NCI-H2196 (cell line): ENCODE measurements around the gene HES1.

Experiments
- DNase-seq: peaks from one replicate; lab custom pipeline; 2025; ENCODE audit not compliant: unreplicated experiment; lab: John Stamatoyannopoulos, UW

Gene HES1

DNA sequence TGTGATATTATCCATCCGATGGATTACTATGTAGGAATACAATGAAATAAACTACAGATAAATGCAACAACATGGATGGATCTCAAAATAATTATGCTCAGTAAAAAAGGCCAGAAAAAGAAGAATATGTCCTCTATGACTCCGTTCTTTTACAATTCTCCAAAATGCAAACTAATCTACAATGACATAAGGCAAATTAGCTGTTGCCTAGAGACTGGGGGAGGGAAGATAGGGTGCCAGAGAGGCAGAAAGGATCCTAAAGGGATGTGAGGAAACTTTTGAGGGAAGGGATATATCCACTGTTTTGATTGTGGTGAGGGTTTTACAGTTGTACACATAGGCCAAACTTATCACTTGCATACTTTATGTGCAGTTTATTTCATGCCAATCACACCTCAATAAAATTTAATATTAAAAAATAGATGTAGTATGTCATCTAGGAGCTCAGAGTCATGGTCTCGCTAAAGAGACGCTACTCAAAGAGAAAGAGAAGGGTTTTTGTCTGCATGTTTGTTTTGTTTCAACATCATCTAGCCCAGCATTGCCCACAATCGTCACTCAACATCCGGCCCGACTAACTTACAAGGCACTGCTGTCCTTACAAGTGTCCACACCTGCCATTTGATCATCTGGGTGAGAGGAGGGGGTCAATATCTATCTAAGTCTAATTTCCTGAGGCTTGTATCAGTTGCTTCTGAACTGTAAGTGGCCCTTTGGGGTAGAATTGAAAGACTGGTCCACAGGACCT lies 29.5 kb downstream of the HES1 start:
- no peak for DNase-seq

DNA sequence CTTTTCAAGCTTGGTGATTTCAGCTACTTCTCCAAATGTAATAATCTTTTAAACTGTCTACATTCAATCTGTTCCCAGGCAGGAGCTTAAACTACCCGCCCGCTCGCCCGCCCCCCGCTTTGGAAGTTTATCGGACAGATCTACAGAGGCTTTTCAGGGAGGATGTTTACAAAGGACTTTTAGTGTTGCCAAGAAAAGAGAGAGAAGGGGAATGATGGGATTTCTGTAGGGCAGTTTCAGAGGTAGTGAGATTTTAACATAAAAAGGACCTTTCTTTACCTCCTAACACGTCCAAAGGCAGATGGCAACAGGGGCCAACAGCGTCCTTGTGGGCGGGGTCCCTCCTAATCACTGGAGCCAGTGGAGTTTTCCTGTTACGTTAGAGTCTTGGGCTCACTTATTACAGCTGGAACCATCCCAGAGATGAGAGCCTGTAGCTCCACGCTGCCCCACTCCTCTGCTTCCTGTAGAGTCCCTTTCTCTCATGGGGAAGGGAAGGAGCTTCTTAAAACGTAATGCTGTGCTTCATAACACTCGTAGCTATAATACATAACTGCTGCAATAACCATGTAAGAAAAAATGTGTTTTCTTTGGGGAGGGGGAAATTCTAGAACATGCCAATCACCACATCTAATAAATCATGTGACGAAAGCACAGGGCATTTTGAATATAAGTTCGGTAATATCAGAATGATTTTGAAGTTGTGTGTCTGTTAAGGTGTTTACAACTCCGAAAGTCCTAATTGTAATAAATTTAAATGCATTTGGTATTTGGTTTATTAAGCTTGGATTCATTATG lies 30.9 kb downstream of the HES1 start:
- no peak for DNase-seq

DNA sequence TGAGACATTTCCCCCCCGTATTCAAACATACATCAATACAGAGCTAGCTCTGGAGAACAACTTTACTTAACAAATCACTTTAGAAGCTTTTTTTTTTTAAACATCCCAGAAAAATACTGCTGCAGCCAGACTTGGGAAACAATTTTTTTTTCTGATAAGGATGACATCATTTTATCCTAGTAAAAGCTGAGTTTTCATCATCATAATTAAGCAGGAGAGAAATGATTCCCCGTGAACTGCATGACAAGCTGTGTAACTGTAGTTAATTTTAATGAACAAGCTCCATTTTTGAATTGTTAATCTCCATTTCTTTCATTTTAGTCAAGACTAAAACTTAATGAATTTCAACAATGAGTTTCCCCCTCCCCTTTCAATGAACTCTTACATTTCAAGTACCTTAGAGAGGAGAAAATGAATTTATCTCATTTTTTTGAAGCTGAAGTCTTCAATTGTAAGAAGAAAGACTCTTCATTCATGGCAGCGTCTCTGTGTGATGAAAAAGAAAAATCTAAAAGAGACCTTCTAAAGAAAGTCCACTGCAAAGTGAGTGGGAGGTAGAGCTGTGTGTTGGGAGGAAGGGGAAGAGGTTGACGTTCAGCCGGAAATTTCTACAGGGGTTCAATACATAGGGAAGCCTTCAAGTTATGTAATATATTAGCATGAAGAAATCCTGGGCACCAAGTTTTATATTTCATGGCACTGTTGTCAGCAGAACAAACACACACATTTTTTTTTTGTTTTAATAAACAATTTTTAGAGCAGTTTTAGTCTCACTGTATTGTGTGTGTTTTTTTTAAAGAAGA lies 31.7 kb downstream of the HES1 start:
- no peak for DNase-seq

DNA sequence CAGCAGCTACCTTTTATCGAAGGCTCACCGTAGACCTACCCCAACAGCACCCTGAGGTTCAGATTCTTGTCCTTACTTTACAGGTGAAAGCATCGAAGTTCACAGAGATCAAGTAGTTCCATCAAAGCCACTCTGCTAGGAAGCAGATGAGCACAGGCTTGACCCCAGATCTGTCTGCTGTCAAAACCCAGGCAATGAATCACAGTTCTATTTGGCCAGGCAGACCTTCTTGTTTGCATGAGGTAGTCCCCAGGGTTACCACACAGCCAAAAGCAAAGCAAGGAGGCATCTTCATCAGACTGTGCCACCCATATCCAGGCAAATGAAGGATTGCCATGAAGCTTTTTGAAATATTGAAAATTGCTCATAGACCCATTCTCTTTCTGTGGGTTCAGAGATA lies 33.0 kb downstream of the HES1 start:
- no peak for DNase-seq

DNA sequence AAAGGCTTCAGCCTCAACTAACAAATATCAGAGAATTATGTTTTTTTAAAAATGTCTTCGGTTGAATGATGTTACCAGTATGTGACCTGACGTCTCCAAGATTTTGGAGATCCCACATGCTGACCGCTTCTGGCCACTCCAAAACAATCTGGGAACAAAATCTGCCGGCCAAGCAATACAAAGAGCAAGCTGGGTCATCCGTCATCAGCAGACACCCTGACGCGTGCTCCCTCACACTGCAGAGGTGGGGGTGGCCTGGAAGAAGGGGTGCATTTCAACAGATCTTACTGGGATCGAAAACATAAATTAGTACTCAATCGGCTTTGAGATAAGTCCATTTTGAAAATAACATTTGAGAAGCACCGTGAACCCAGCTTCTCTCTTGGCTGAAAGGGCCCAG lies 33.6 kb downstream of the HES1 start:
- no peak for DNase-seq

DNA sequence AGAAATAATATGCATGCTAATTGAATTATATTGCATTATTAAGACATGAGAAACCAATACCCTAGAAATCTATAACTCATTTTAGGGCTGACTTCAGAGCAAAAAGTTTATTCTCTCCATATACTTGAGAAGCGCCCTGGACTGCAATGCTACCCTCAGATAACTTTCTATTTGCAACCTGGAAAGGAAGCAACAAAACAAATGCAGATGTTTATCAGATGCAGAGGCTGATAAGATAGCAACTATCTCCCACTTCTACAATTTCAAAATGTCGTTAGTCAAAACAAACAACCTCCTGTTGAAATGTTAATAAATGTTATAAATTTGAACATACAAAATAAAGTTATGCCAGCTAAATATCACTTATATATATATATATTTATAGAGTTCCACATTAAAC lies 34.8 kb downstream of the HES1 start:
- DNase-seq = no peak

DNA sequence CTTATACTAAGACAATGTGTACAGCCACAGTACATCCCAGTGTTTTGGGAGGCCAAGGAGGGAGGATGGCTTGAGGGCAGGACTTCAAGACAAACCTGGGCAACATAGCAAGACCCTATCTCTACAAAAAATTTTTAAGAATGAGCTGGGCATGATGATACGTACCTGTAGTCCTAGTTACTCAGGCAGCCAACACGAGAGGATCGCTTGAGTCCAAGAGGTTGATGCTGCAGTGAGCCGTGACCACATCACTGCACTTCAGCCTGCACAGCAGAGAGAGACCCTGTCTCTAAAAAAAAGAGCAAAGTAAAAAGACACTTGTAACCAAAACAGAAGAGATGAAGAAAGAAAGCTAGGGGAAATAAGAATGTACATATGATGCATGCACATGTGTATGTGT lies 38.5 kb downstream of the HES1 start:
- no peak for DNase-seq

DNA sequence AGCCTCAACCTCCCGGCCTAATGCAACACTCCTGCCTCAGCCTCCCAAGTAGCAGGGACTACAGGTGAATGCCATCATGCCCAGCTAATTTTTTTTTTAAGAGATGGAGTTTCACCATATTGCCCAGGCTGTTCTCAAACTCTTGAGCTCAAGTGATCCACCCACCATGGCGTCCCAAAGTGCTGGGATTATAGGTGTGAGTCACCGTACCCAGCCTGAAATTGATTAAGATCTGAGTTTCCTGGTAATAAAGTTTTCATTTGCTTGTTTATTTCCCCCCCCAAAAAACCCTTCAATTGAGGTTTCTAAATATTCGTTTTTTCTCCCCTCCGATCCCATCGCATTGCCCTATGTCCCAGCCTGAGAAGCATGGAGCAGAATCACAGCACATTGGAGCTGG lies 39.0 kb downstream of the HES1 start:
- DNase-seq = no peak

DNA sequence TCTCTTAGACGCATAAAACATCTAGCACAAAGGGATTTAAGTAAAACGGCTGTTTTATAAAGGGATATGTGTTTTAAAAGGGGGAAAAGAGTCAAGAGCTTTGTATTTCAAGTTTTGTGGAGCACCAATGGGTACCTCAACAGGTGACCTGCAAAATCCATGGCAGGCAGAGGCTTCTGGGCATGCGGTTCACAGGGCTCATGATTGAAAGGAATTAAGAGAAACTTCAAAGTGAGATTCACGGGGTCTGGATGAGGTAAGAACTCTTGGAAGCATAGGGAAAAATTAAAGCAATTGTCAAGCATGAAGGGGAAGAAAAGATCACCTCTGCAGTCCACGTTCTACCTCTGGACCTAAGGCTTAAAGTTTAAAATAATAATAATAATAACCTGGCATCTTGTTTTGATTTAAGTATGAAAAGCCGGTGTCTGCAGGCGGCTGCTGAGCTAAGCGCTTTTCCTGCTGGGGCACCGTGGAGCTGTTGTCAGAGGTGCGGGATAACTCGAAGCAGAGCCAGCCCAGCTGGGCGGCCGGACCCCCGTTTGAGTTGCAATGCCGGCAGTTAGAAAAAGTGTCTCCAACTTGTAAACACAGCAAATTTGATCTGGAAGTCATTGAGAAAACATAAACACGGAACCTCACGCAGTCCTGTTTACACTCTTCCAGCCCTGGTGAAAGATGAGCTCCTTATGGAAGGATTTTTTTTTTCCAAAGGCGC lies 40.5 kb downstream of the HES1 start:
- no peak for DNase-seq

DNA sequence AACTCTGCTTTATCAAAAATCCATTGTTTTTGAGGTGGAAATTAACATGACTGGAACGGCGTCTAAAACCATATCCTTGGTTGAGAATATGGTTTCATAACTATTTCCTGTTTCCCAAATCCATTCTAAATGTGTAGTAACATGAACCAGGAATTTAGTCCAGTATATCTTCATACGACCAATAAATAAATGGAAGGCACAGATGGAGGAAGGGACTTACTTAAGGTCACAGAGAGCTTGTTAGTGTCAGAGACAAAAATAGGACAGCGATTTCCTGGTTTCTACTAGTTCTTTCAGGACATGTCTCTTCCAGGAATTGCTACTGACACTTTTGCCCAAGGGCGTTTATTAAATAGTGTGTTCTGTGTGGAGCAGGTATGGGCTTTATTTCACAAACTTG lies 41.2 kb downstream of the HES1 start:
- no peak for DNase-seq

DNA sequence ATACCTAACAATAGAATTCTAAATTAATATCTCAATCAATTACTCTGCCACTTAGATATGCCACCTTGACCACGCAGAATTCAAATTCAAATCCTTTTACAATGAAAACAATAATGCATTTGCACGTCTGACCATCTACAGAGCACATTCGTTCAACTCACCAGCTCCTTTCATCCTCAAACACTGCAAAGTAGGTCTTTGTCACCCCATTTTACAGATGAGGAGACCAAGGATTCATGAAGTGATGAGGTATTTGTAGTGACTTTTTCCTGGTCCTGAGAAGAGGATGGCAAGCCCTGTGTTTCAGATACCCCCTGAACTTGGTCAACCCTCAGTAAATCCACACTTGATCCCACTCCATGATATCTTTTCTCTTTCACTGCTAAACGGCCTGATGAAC lies 42.2 kb downstream of the HES1 start:
- DNase-seq = no peak

DNA sequence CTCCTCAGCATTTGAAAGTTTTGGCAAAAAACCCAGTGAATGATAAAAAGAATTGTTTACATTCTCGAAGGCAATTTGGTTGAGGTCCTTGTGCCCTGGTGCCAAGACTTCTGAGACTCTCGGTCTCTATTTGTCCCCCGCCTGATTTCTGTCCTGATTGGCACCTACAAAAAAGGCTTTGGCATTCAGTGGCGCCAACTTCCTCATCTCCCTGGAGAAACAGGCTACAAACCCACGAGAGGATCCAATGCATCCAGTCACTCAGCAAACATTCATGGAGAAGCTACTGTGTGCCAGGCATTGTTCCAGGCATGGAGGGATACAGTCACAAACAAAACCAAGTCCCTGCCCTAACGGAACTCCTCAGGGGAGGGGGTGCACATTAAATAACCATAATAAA lies 42.7 kb downstream of the HES1 start:
- no peak for DNase-seq

DNA sequence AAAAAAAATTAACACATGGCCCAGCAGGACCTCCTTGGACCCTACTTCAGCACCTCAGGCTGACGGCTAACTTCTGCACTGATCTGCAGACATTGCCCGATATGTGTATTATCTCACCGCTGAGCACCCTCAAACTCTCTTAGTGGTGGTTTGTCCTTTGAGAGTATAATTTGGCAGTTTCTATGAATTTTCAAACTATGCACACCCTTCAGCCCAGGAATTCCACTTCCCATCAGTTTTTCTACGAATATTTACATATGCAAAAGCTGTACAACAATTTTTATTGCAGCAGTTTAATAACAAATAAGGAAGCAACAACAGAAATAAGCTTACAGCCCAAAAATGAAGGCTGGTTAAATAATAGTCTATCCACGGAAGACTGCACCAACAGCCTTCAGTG lies 44.6 kb downstream of the HES1 start:
- no peak for DNase-seq

DNA sequence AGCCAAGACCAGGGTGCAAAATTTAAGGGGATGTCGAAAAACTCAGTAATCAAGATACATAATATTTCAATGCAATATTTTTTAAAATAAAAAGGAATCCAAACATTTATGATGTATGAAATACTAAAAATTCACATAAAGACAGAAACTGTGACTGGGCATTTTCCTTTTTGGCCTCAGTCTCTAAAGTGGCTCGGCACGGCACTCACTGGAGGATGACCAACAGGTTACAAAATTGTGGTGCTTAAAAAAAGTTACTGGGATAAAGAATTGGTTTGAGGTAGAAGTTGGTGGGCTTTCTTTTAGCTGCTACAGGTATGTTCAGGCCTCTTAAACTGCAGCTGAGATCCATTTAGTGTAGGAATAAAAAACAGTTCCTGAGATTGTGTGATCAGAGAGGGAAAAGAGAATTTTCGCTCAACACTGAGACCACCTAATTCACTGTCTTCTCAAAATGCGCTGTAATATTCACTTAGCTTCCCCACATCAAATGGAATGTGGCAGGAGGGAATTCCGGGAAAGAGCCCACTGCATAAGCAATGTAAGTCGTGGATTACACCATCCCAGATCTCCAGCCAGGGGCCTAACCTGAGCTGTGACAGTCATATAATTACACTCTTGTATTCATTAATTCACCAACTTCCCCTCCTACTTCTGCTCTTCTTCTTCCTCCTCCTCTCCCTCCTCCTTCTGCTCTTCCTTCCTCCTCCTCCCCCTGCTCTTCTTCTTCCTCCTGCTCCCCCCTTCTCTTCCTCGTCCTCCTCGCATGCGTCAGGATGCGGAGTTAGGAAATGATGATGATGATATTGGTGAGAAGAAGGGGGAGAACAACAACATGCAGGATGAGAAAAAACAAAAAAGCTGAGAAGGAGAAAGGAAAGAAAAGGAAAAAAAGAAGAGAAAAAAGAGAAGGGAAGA lies 45.9 kb downstream of the HES1 start:
- no peak for DNase-seq

DNA sequence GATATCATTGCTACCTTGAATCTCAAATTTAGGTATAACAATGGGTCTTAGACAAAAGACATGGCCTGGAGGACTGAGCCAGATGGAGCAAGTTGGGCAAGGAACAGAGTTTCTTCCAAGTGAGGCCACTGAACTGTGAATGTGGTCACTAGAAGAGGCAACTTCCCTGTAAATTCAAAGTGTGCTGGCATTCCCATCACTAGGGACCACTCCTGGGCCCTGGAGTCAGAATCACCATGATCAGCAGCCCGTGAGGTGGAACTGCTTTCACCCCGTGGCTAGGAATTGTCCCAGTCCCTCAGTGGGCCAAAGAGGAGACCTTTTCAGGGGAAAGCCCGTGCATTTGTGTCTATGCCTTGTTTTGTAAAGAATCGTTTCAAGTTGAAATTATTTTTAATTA lies 47.3 kb downstream of the HES1 start:
- no peak for DNase-seq

DNA sequence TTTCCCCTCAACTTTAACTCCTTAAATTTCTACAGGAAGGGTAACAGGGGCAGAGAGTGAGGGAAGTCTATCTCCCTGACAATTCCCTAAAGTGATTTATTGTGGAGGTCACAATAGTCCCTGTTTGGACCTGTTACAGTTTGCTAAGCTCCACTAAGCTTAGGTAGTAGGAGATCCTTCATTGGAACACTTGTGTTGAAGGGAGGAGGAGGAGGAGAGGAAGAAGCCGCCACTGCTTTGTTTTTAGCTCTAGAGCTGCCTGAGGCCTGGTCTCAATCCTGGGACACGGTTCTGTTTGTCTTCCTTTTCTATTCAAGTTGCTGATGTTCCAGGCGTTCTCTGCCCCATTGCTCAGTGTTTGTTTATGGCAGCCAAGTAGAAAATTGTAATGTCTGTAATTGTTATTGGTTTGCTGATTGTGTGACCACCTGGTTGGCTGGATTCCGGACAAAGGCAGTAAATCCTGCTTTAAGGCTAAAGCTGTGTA lies 48.4 kb downstream of the HES1 start:
- peak; percentile 40 for DNase-seq

DNA sequence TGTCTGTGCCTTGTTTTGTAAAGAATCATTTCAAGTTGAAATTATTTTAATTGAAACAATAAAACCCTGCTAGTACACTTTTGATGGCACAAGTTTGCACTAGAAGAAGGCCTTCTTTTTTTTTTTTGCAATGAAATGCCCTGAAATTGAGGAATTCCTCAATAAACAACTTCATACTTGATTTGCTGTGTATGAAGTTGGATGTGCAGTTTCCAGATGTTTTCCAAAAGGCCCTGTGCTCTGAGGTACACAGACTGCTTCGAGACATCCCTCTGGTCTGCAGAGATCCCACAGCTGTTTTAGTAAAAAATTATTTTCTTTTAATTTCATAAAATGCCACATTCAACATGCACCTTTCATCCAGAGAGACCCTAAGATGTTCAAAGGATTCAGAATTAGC lies 48.9 kb downstream of the HES1 start:
- no peak for DNase-seq

DNA sequence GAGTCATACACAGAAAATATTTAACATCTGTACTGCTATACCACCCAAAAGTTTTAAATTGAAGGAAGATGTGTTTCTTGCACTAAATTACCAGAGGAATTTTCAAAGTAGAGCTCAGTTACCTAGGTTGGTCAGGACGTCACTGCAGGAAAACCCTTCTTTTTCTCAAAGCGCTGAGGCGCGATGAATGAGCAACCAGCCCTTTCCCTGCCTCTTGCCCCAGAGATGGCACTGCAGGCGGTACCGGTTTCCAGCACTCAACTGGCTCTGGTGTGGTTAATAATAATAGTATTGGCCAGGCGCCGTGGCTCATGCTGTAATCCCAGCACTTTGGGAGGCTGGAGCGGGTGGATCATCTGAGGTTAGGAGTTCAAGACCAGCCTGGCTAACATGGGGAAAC lies 49.3 kb downstream of the HES1 start:
- no peak for DNase-seq

DNA sequence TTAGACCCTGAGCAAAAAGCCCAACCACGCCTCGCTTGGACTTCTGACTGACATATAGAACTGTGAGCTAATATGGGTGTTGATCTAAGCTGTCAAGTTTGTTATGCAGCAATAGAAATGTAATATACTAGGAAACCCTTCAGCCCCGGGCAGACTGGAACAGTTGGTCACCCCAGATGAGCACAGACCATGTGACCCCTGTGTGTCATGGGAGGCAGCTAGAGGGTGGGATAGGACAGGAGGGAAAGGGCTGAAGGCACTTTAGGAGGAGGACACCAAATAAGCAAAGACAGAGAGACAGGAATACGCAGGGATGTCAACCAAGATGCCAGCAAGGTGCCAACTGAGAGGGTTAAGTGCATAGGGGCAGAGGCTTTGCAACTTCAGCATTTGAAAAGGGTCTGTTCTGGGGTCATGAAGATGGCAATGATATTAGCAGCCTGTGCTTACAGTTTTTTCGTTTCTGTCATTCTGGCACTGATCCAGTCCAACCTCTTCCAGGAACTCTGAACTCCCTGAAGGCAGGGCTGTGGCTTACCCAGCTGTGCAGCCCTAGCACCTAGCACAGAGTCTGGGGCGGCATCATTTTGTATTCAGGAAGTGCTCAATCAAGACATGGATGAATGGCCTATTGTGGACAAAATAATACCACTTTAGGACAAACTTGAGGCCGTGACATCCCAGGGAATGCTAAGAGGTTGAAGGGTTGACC lies 51.4 kb downstream of the HES1 start:
- DNase-seq = no peak
